Natural killer cell (primary cell): ENCODE data around the gene SARNP. TPM values are rescaled to one million over a fixed set of nuclear protein-coding genes. Genes with fewer than 3 reads are reported as not detected.

Experiments
- ATAC-seq, 3 donors: fragments of 150-1000 bp in 2 of 3; fragments of 200-7000 bp in 1 of 3; cut with Tn5 transposase; 1 replicate in 1 of 3; 2 replicates in 2 of 3; pipeline ENCODE4 v1.10.0; 2021; ENCODE audit warnings: mild to moderate bottlenecking in 2 of 3, moderate library complexity in 2 of 3
- DNase-seq, 2 donors: peaks; one replicate each; pipeline versions ENCODE4 v3.0.0 to v3.0.0-alpha.2; 2013 to 2021; ENCODE audit warnings: mixed read lengths in 1 of 2
- H3K27ac ChIP-seq: one replicate; pipeline ENCODE4 v1.5.1; 2013; ENCODE audit warnings: mild to moderate bottlenecking, low read length
- H3K27me3 ChIP-seq: one replicate; pipeline ENCODE4 v1.6.1; 2013; ENCODE audit warnings: low read length; ENCODE audit not compliant: control insufficient read depth, insufficient read depth
- H3K36me3 ChIP-seq: one replicate; pipeline ENCODE4 v1.6.1; 2013; ENCODE audit warnings: low read length; ENCODE audit not compliant: control insufficient read depth, insufficient read depth
- H3K4me1 ChIP-seq: one replicate; pipeline ENCODE4 v1.6.1; 2013; ENCODE audit warnings: low read length; ENCODE audit not compliant: control insufficient read depth, insufficient read depth
- H3K4me3 ChIP-seq: one replicate; pipeline ENCODE4 v1.5.1; 2013; ENCODE audit warnings: low read length
- H3K9me3 ChIP-seq: one replicate; pipeline ENCODE4 v1.6.1; 2013; ENCODE audit warnings: low read length; ENCODE audit not compliant: control insufficient read depth, insufficient read depth
- H3K27ac Mint-ChIP-seq, 2 donors: one replicate each; pipeline ENCODE4 v1.8.0; 2022; ENCODE audit warnings: mild to moderate bottlenecking in 2 of 2, mixed read lengths in 2 of 2, moderate library complexity in 1 of 2
- H3K27me3 Mint-ChIP-seq, 2 donors: one replicate each; pipeline ENCODE4 v1.8.0; 2022; ENCODE audit warnings: low read depth in 2 of 2, mixed read lengths in 2 of 2
- H3K36me3 Mint-ChIP-seq: one replicate; pipeline ENCODE4 v1.8.0; 2022; ENCODE audit warnings: mixed read lengths
- H3K4me1 Mint-ChIP-seq, 2 donors: one replicate each; pipeline ENCODE4 v1.8.0; 2022; ENCODE audit warnings: mixed read lengths in 2 of 2
- H3K4me3 Mint-ChIP-seq: one replicate; pipeline ENCODE4 v1.8.0; 2022; ENCODE audit warnings: mild to moderate bottlenecking, moderate library complexity, mixed read lengths
- H3K9me3 Mint-ChIP-seq, 2 donors: one replicate each; pipeline ENCODE4 v1.8.0; 2022; ENCODE audit warnings: mixed read lengths in 2 of 2
- CTCF ChIP-seq: fragments of 200-600 bp; IDR thresholded peaks from one replicate; pipeline ENCODE4 v1.8.0; 2022; ENCODE audit warnings: antibody characterized with exemption
- WGBS: methylation state at CpG from one replicate; pipeline ENCODE4 v1.1.7; 2013; ENCODE audit warnings: missing lambda C conversion rate; ENCODE audit not compliant: insufficient coverage; 5-methylcytosine and 5-hydroxymethylcytosine counted together
- intact Hi-C: fragments of 100-400 bp; cut with micrococcal nuclease; formaldehyde crosslinking; loops from one replicate; pipeline ENCODE4 v1.14.2; 2022
- total RNA-seq, 4 donors: library from RNA; stranded (reverse); fragments of 120-200 nt in 1 of 4; gene quantifications; one replicate each; pipeline versions ENCODE4 v1.2.3 to v1.2.4, GENCODE V29; 2013 to 2022

SARNP gene
- total RNA-seq, 3 donors from 2014 or later (not counting 1 experiment from before 2014, with no cell fraction given), result 50.5 to 57.0 (median 51.2) TPM

- H3K9me3 Mint-ChIP-seq, result no peaks in the 10 kb centered on the region
- Histone ChIP-seq H3K27ac (no peak overlapping the region), H3K36me3 (no peaks in the 10 kb centered on the region), H3K9me3 (peaks cover 3% of the 10 kb centered on the region), H3K4me3 (no peak overlapping the region), H3K4me1 (no peaks in the 10 kb centered on the region), H3K27me3 (no peaks in the 10 kb centered on the region)
- intact Hi-C loops, result no loop called here
- ATAC-seq (no peak), DNase-seq (no peak)
- no peaks in the 10 kb centered on the region for H3K36me3 Mint-ChIP-seq
- no peak for TF ChIP-seq CTCF
- H3K4me3 Mint-ChIP-seq, result no peak overlapping the region
- no peaks in the 10 kb centered on the region for H3K27me3 Mint-ChIP-seq
- H3K4me1 Mint-ChIP-seq, result no peaks in the 10 kb centered on the region
- no peak overlapping the region for H3K27ac Mint-ChIP-seq
Measured at GRCh38 chr12:55862286-55862685, 44.8 kb upstream of the SARNP start.

GRCh38 chr12:55861871-55862270 lies 44.3 kb upstream of the SARNP start:
- Mint-ChIP-seq H3K27ac (no peak overlapping the region), H3K9me3 (no peaks in the 10 kb centered on the region), H3K36me3 (no peaks in the 10 kb centered on the region), H3K4me3 (no peak overlapping the region), H3K27me3 (no peaks in the 10 kb centered on the region), H3K4me1 (no peaks in the 10 kb centered on the region)
- no peak for TF ChIP-seq CTCF
- intact Hi-C loops, result no loop called here
- ATAC-seq, result no peak
- no peaks in the 10 kb centered on the region for H3K36me3 ChIP-seq
- H3K27ac ChIP-seq, result no peak overlapping the region
- DNase-seq, result no peak
- H3K4me3 ChIP-seq, result no peak overlapping the region
- peaks cover 3% of the 10 kb centered on the region for H3K9me3 ChIP-seq
- no peaks in the 10 kb centered on the region for H3K27me3 ChIP-seq
- 89% methylated on average over 3 of the region's 3 CpGs for WGBS
- no peaks in the 10 kb centered on the region for H3K4me1 ChIP-seq

- ATAC-seq (no peak), DNase-seq (no peak)
- no peak for TF ChIP-seq CTCF
- intact Hi-C loops, result no loop called here
- no peak overlapping the region for H3K4me3 ChIP-seq
- Mint-ChIP-seq H3K27ac (no peak overlapping the region), H3K4me3 (no peak overlapping the region), H3K27me3 (no peaks in the 10 kb centered on the region), H3K9me3 (no peaks in the 10 kb centered on the region), H3K36me3 (no peaks in the 10 kb centered on the region), H3K4me1 (no peaks in the 10 kb centered on the region)
- no peaks in the 10 kb centered on the region for H3K4me1 ChIP-seq
- WGBS, result 90% methylated on average over 8 of the region's 8 CpGs
- peaks cover 3% of the 10 kb centered on the region for H3K9me3 ChIP-seq
- H3K27ac ChIP-seq, result no peak overlapping the region
- H3K36me3 ChIP-seq, result no peaks in the 10 kb centered on the region
- H3K27me3 ChIP-seq, result no peaks in the 10 kb centered on the region
Measured at GRCh38 chr12:55861396-55861795, 43.9 kb upstream of the SARNP start.

GRCh38 chr12:55852740-55853139 lies 35.2 kb upstream of the SARNP start:
- H3K36me3 ChIP-seq, result no peaks in the 10 kb centered on the region
- no peak for TF ChIP-seq CTCF
- DNase-seq, result no peak
- intact Hi-C loops, result no loop called here
- Mint-ChIP-seq H3K9me3 (no peaks in the 10 kb centered on the region), H3K4me1 (no peaks in the 10 kb centered on the region), H3K27me3 (peaks cover 14 to 17% of the 10 kb centered on the region in 2 donors), H3K4me3 (no peak overlapping the region), H3K36me3 (no peaks in the 10 kb centered on the region), H3K27ac (no peak overlapping the region)
- H3K27ac ChIP-seq, result no peak overlapping the region
- no peak overlapping the region for H3K4me3 ChIP-seq
- no peaks in the 10 kb centered on the region for H3K27me3 ChIP-seq
- no CpG with 5 or more reads among the region's 1 CpG for WGBS
- no peaks in the 10 kb centered on the region for H3K9me3 ChIP-seq
- no peaks in the 10 kb centered on the region for H3K4me1 ChIP-seq
- ATAC-seq, result no peak
